ENCODE measurements around the gene PSMD1. TPM values are rescaled to one million over a fixed set of nuclear protein-coding genes. Genes with fewer than 3 reads are reported as not detected.
"Not testable (repeated sequence)": the region's sequence is repeated elsewhere in the genome, so short reads cannot be mapped to it uniquely, and the experiment has no call there.

PSMD1 gene
- total RNA-seq, 2 experiments from 2014 or later = 106 TPM

- Mint-ChIP-seq H3K9me3 (no peaks in the 10 kb centered on the region), H3K36me3 (ENCODE audit: low read depth) (peaks cover 21% of the 10 kb centered on the region), H3K27me3 (ENCODE audit: low read depth) (no peaks in the 10 kb centered on the region), H3K27ac (no peak overlapping the region), H3K4me1 (ENCODE audit: low read depth) (peaks cover 5% of the 10 kb centered on the region), H3K4me3 (no peak overlapping the region)
- intact Hi-C loops (cut with micrococcal nuclease) = no loop called here
- no peak for DNase-seq
- CTCF ChIA-PET = interaction anchor here (0.7 to 1.4 kb wide), 2 partner anchors 230 to 1107 kb away, joined by 3 to 4 read pairs; no protein-coding TSS in a partner anchor
Observed at GRCh38 chr2:231176066-231176465, 119.4 kb downstream of the PSMD1 start.

- Mint-ChIP-seq H3K27ac (no peak overlapping the region), H3K27me3 (ENCODE audit: low read depth) (no peaks in the 10 kb centered on the region), H3K9me3 (no peaks in the 10 kb centered on the region), H3K4me1 (ENCODE audit: low read depth) (peaks cover 5% of the 10 kb centered on the region), H3K4me3 (no peak overlapping the region), H3K36me3 (ENCODE audit: low read depth) (peaks cover 17% of the 10 kb centered on the region)
- CTCF ChIA-PET = no interaction called here
- no peak for DNase-seq
- intact Hi-C loops (cut with micrococcal nuclease) = no loop called here
Observed at GRCh38 chr2:231177156-231178025, 120.7 kb downstream of the PSMD1 start.

GRCh38 chr2:231178805-231179204 lies 122.1 kb downstream of the PSMD1 start:
- CTCF ChIA-PET; intact Hi-C loops (cut with micrococcal nuclease); H3K9me3 Mint-ChIP-seq; DNase-seq; H3K4me3 Mint-ChIP-seq; H3K27ac Mint-ChIP-seq; H3K27me3 Mint-ChIP-seq (ENCODE audit: low read depth); H3K4me1 Mint-ChIP-seq (ENCODE audit: low read depth): not testable (repeated sequence)
- H3K36me3 Mint-ChIP-seq (ENCODE audit: low read depth) = peaks cover 14% of the 10 kb centered on the region

- Mint-ChIP-seq H3K27ac (no peak overlapping the region), H3K4me3 (no peak overlapping the region), H3K4me1 (ENCODE audit: low read depth) (peaks cover 4% of the 10 kb centered on the region), H3K27me3 (ENCODE audit: low read depth) (no peaks in the 10 kb centered on the region), H3K36me3 (ENCODE audit: low read depth) (no peaks in the 10 kb centered on the region), H3K9me3 (no peaks in the 10 kb centered on the region)
- CTCF ChIA-PET = no interaction called here
- intact Hi-C loops (cut with micrococcal nuclease) = no loop called here
- no peak for DNase-seq
Observed at GRCh38 chr2:231181860-231182512, 125.3 kb downstream of the PSMD1 start.

- CTCF ChIA-PET = no interaction called here
- no peak overlapping the region for H3K4me3 Mint-ChIP-seq
- DNase-seq = no peak
- H3K27me3 Mint-ChIP-seq (ENCODE audit: low read depth) = peaks cover under 1% of the 10 kb centered on the region
- no peak overlapping the region for H3K27ac Mint-ChIP-seq
- H3K9me3 Mint-ChIP-seq = no peaks in the 10 kb centered on the region
- intact Hi-C loops (cut with micrococcal nuclease) = no loop called here
- H3K36me3 Mint-ChIP-seq (ENCODE audit: low read depth) = no peaks in the 10 kb centered on the region
- peaks cover 1% of the 10 kb centered on the region for H3K4me1 Mint-ChIP-seq (ENCODE audit: low read depth)
Observed at GRCh38 chr2:231182513-231182899, 125.8 kb downstream of the PSMD1 start.

- Mint-ChIP-seq H3K27me3 (ENCODE audit: low read depth) (peaks cover 6% of the 10 kb centered on the region), H3K9me3 (no peaks in the 10 kb centered on the region), H3K4me1 (ENCODE audit: low read depth) (no peaks in the 10 kb centered on the region), H3K27ac (no peak overlapping the region), H3K4me3 (no peak overlapping the region), H3K36me3 (ENCODE audit: low read depth) (no peaks in the 10 kb centered on the region)
- CTCF ChIA-PET = no interaction called here
- intact Hi-C loops (cut with micrococcal nuclease) = no loop called here
- DNase-seq = no peak
Observed at GRCh38 chr2:231183851-231184250, 127.2 kb downstream of the PSMD1 start.

GRCh38 chr2:231184319-231184718 lies 127.7 kb downstream of the PSMD1 start:
- CTCF ChIA-PET = no interaction called here
- H3K27me3 Mint-ChIP-seq (ENCODE audit: low read depth) = peaks cover 6% of the 10 kb centered on the region
- no peak overlapping the region for H3K4me3 Mint-ChIP-seq
- no peak for DNase-seq
- no peaks in the 10 kb centered on the region for H3K4me1 Mint-ChIP-seq (ENCODE audit: low read depth)
- intact Hi-C loops (cut with micrococcal nuclease) = no loop called here
- no peaks in the 10 kb centered on the region for H3K9me3 Mint-ChIP-seq
- H3K27ac Mint-ChIP-seq = no peak overlapping the region
- H3K36me3 Mint-ChIP-seq (ENCODE audit: low read depth) = no peaks in the 10 kb centered on the region

- Mint-ChIP-seq H3K4me1 (ENCODE audit: low read depth) (no peaks in the 10 kb centered on the region), H3K27me3 (ENCODE audit: low read depth) (peaks cover 11% of the 10 kb centered on the region), H3K36me3 (ENCODE audit: low read depth) (no peaks in the 10 kb centered on the region), H3K9me3 (no peaks in the 10 kb centered on the region), H3K4me3 (no peak overlapping the region), H3K27ac (no peak overlapping the region)
- CTCF ChIA-PET = interaction anchor here (0.6 kb wide), 1 partner anchor 220 kb away, joined by 3 read pairs; no protein-coding TSS in a partner anchor
- intact Hi-C loops (cut with micrococcal nuclease) = no loop called here
- DNase-seq = no peak
Observed at GRCh38 chr2:231185050-231185725, 128.5 kb downstream of the PSMD1 start.

- CTCF ChIA-PET = interaction anchor here (0.8 kb wide), 1 partner anchor 12 kb away, joined by 3 read pairs; no protein-coding TSS in a partner anchor
- Mint-ChIP-seq H3K27me3 (ENCODE audit: low read depth) (peaks cover 14% of the 10 kb centered on the region), H3K4me3 (no peak overlapping the region), H3K36me3 (ENCODE audit: low read depth) (no peaks in the 10 kb centered on the region), H3K4me1 (ENCODE audit: low read depth) (no peaks in the 10 kb centered on the region), H3K27ac (no peak overlapping the region), H3K9me3 (no peaks in the 10 kb centered on the region)
- intact Hi-C loops (cut with micrococcal nuclease) = no loop called here
- DNase-seq = no peak
Observed at GRCh38 chr2:231185886-231186285, 129.2 kb downstream of the PSMD1 start.

- no peaks in the 10 kb centered on the region for H3K4me1 Mint-ChIP-seq (ENCODE audit: low read depth)
- H3K27ac Mint-ChIP-seq = no peak overlapping the region
- DNase-seq = no peak
- H3K36me3 Mint-ChIP-seq (ENCODE audit: low read depth) = no peaks in the 10 kb centered on the region
- H3K27me3 Mint-ChIP-seq (ENCODE audit: low read depth) = peaks cover 14% of the 10 kb centered on the region
- H3K9me3 Mint-ChIP-seq = no peaks in the 10 kb centered on the region
- intact Hi-C loops (cut with micrococcal nuclease) = no loop called here
- CTCF ChIA-PET = interaction anchor here (0.8 kb wide), 1 partner anchor 11 kb away, joined by 3 read pairs; no protein-coding TSS in a partner anchor
- H3K4me3 Mint-ChIP-seq = no peak overlapping the region
Observed at GRCh38 chr2:231186325-231186724, 129.7 kb downstream of the PSMD1 start.

GRCh38 chr2:231187736-231188505 lies 131.3 kb downstream of the PSMD1 start:
- Mint-ChIP-seq H3K4me1 (ENCODE audit: low read depth) (no peaks in the 10 kb centered on the region), H3K9me3 (no peaks in the 10 kb centered on the region), H3K36me3 (ENCODE audit: low read depth) (no peaks in the 10 kb centered on the region), H3K4me3 (no peak overlapping the region), H3K27me3 (ENCODE audit: low read depth) (peaks cover 14% of the 10 kb centered on the region), H3K27ac (no peak overlapping the region)
- intact Hi-C loops (cut with micrococcal nuclease) = no loop called here
- CTCF ChIA-PET = interaction anchor here (0.6 kb wide), 1 partner anchor 25 kb away, joined by 3 read pairs; no protein-coding TSS in a partner anchor
- no peak for DNase-seq

Data from activated naive CD4-positive, alpha-beta T cell treated with anti-CD3 and anti-CD28 coated beads for 36 hours (primary cell).